GM18517 (cell line): ENCODE measurements around the gene PGAP6.
"Not testable (repeated sequence)": the region's sequence is repeated elsewhere in the genome, so short reads cannot be mapped to it uniquely, and the experiment has no call there.

Experiments used
- ATAC-seq: cut with Tn5 transposase; IDR thresholded peaks from one replicate; pipeline ENCODE4 v1.9.1; 2021; ENCODE audit warnings: mild to moderate bottlenecking, moderate library complexity; ENCODE audit not compliant: unreplicated experiment

The PGAP6 gene

GRCh38 chr16:333406-334094 lies 48.2 kb downstream of the PGAP6 start:
- ATAC-seq = no peak

- not testable (repeated sequence) for ATAC-seq
Measured at GRCh38 chr16:331181-331814, 50.5 kb downstream of the PGAP6 start.

- no peak for ATAC-seq
Measured at GRCh38 chr16:330741-331140, 51.0 kb downstream of the PGAP6 start.

GRCh38 chr16:325375-326145 lies 56.2 kb downstream of the PGAP6 start:
- no peak for ATAC-seq

GRCh38 chr16:324451-325334 lies 57.1 kb downstream of the PGAP6 start:
- ATAC-seq = no peak

- no peak for ATAC-seq
Measured at GRCh38 chr16:324201-324450, 57.7 kb downstream of the PGAP6 start.

- no peak for ATAC-seq
Measured at GRCh38 chr16:322476-323143, 59.2 kb downstream of the PGAP6 start.

- no peak for ATAC-seq
Measured at GRCh38 chr16:321532-321931, 60.2 kb downstream of the PGAP6 start.
